Kidney (tissue), 14 donors: ENCODE measurements around the gene MYBPH. TPM values are rescaled to one million over a fixed set of nuclear protein-coding genes. Genes with fewer than 3 reads are reported as not detected.
A peak's percentile ranks its signal among the peaks of the same experiment; 100 is the strongest.

ENCODE experiments used
- DNase-seq, 5 donors: peaks; one replicate each; pipeline ENCODE4 v3.0.0-alpha.2; 2013 to 2020
- FAIRE-seq: peaks from 2 replicates; lab custom pipeline; 2012; peaks lifted over from hg19 to GRCh38; lab: Jason Lieb, UNC
- H3K27ac ChIP-seq, 2 donors: one replicate each; pipeline ENCODE4 v1.7.0; 2013; ENCODE audit warnings: low read depth in 2 of 2, low read length in 2 of 2, inconsistent platforms in 1 of 2
- H3K27me3 ChIP-seq: one replicate; pipeline ENCODE4 v1.7.1; 2013; ENCODE audit warnings: low read length, inconsistent platforms; ENCODE audit not compliant: control insufficient read depth, insufficient read depth
- H3K36me3 ChIP-seq, 3 donors: one replicate each; pipeline versions ENCODE4 v1.7.0 to v1.7.1; 2013; ENCODE audit warnings: low read length in 3 of 3, control low read depth in 1 of 3, inconsistent platforms in 1 of 3; ENCODE audit not compliant: insufficient read depth in 3 of 3, control insufficient read depth in 2 of 3
- H3K4me1 ChIP-seq, 3 donors: one replicate each; pipeline versions ENCODE4 v1.7.0 to v1.7.1; 2013; ENCODE audit warnings: low read length in 3 of 3, inconsistent platforms in 1 of 3, low read depth in 1 of 3; ENCODE audit not compliant: control insufficient read depth in 2 of 3, insufficient read depth in 2 of 3
- H3K4me3 ChIP-seq, 3 donors: one replicate each; pipeline versions ENCODE4 v1.7.0 to v1.8.1; 2013; ENCODE audit warnings: low read length in 3 of 3, control low read depth in 1 of 3, inconsistent platforms in 1 of 3
- H3K9ac ChIP-seq, 3 donors: one replicate each; pipeline versions ENCODE4 v1.7.0 to v1.7.1; 2013; ENCODE audit warnings: low read length in 3 of 3, control low read depth in 1 of 3, inconsistent platforms in 1 of 3
- H3K9me3 ChIP-seq, 3 donors: one replicate each; pipeline versions ENCODE4 v1.7.0 to v1.7.1; 2013; ENCODE audit warnings: low read length in 3 of 3, control low read depth in 1 of 3, inconsistent platforms in 1 of 3; ENCODE audit not compliant: control insufficient read depth in 2 of 3, insufficient read depth in 1 of 3
- intact Hi-C: fragments of 100-400 bp; cut with DNase I; formaldehyde crosslinking; loops from one replicate; pipeline ENCODE4 v1.11.1; 2022
- polyA plus RNA-seq: library from polyadenylated mRNA; stranded (reverse); fragments of 350-450 nt; fragmentation: Illumina TruSeq; extraction: RNeasy Lipid Tissue Mini Kit (QIAGEN cat#74804); gene quantifications from one replicate; pipeline ENCODE4 v1.2.3, GENCODE V29; 2014; ENCODE audit warnings: low read depth, low replicate concordance; ENCODE audit not compliant: insufficient read depth
- total RNA-seq: library from RNA; stranded (reverse); fragmentation: NEBNext Ultra II Directional; extraction: Animal tissue kit (Norgen Biotek cat#: 25700); gene quantifications from one replicate; pipeline ENCODE4 v1.2.1, GENCODE V29; 2021
- TF ChIP-seq, protein P1 (sequence below): IDR thresholded peaks from 3 replicates; pipeline ENCODE4 v1.5.1; 2012; ENCODE audit warnings: mild to moderate bottlenecking, moderate library complexity, borderline replicate concordance; ENCODE audit not compliant: insufficient read depth; ENCODE audit errors: extremely low read depth
- donor health status: control.
- donor health status: control.
- donor health status: control.
- donor health status: control.
- donor health status: control.
- donor health status: DM: yes; HTN: yes; CAD: no.
- donor health status: Normal renal cell carcinoma (clear cell type).

Gene MYBPH
- total and polyA plus RNA-seq, 2 donors from 2014 or later, result 2.3 TPM; not detected in 1

- Histone ChIP-seq H3K27me3 (no peaks in the 10 kb centered on the region), H3K4me3 (no peak overlapping the region), H3K27ac (no peak overlapping the region), H3K9ac (no peak overlapping the region), H3K36me3 (no peaks in the 10 kb centered on the region), H3K9me3 (no peaks in the 10 kb centered on the region), H3K4me1 (peaks cover 0 to 2% (median 0%) of the 10 kb centered on the region in 3 donors)
- FAIRE-seq (no peak), DNase-seq (peak in 1 of 5 donors; percentile 36)
- intact Hi-C loops, result no loop called here
- TF ChIP-seq, protein P1, sequence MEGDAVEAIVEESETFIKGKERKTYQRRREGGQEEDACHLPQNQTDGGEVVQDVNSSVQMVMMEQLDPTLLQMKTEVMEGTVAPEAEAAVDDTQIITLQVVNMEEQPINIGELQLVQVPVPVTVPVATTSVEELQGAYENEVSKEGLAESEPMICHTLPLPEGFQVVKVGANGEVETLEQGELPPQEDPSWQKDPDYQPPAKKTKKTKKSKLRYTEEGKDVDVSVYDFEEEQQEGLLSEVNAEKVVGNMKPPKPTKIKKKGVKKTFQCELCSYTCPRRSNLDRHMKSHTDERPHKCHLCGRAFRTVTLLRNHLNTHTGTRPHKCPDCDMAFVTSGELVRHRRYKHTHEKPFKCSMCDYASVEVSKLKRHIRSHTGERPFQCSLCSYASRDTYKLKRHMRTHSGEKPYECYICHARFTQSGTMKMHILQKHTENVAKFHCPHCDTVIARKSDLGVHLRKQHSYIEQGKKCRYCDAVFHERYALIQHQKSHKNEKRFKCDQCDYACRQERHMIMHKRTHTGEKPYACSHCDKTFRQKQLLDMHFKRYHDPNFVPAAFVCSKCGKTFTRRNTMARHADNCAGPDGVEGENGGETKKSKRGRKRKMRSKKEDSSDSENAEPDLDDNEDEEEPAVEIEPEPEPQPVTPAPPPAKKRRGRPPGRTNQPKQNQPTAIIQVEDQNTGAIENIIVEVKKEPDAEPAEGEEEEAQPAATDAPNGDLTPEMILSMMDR, result no peak
Measured at GRCh38 chr1:203146042-203146369, 29.6 kb downstream of the MYBPH start.

DNA sequence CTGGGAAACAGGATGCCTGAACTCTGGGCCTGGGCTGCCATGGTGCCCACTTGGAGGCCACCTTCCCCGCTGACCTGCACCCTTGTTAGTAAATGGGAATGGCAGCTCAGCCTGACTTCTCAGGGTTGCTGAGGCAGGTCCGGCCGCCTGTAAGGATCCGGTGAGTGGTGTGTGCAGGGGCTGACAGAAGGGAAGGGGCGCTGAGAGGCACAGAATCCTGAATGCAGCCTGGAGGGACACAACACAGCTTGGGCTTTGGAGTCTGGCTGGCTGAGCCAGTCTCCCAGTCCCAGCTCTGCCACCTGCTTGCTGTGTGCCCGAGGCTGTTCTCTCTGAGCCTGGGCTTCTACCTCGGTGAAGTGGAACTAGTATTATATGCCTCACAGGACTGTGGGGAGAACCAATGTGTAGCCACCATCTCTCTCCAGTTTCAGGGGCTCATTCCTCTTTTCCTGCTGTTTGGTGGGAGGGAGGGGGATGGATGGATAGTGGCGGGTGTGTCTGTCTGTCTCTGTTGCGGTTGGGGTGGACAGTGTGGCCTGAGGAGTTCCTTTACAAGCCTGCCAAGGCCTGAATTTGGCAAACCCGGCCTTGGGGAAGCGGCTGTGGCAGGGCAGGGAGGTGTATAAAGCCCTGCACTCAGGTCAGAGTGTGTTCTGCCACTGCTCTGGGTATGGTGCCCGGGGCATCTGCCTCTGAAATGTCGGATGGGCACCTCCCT, 30.1 kb downstream of the MYBPH start:
- Histone ChIP-seq H3K27me3 (no peaks in the 10 kb centered on the region), H3K27ac (no peak overlapping the region), H3K36me3 (no peaks in the 10 kb centered on the region), H3K4me3 (no peak overlapping the region), H3K4me1 (peaks cover 0 to 2% (median 0%) of the 10 kb centered on the region in 3 donors), H3K9me3 (no peaks in the 10 kb centered on the region), H3K9ac (no peak overlapping the region)
- TF ChIP-seq, protein P1, result no peak
- FAIRE-seq (no peak), DNase-seq (peak in 1 of 5 donors; percentile 36)
- intact Hi-C loops, result no loop called here

GRCh38 chr1:203144661-203145060, 31.0 kb downstream of the MYBPH start:
- Histone ChIP-seq H3K36me3 (no peaks in the 10 kb centered on the region), H3K9me3 (no peaks in the 10 kb centered on the region), H3K9ac (no peak overlapping the region), H3K4me3 (no peak overlapping the region), H3K4me1 (peaks cover 0 to 2% (median 0%) of the 10 kb centered on the region in 3 donors), H3K27me3 (no peaks in the 10 kb centered on the region), H3K27ac (no peak overlapping the region)
- FAIRE-seq (no peak), DNase-seq (peak in 1 of 5 donors; percentile 23)
- intact Hi-C loops, result no loop called here
- TF ChIP-seq, protein P1, result no peak
